GM18507 (cell line): ENCODE measurements around the gene NPDC1.
"Not testable (repeated sequence)": the region's sequence is repeated elsewhere in the genome, so short reads cannot be mapped to it uniquely, and the experiment has no call there.

Source experiments
- DNase-seq: peaks from one replicate; pipeline ENCODE4 v3.0.0; 2011; ENCODE audit warnings: low read depth; ENCODE audit not compliant: insufficient read length; ENCODE audit errors: extremely low spot score
- FAIRE-seq: peaks from 2 replicates; lab custom pipeline; 2011; peaks lifted over from hg19 to GRCh38; lab: Jason Lieb, UNC

Gene NPDC1

GRCh38 chr9:137076636-137077009 is 30.6 kb upstream of the NPDC1 start:
- no peak for DNase-seq
- FAIRE-seq, result peak; percentile 5

GRCh38 chr9:137075275-137075775 is 29.3 kb upstream of the NPDC1 start:
- DNase-seq (no peak), FAIRE-seq (no peak)

DNA sequence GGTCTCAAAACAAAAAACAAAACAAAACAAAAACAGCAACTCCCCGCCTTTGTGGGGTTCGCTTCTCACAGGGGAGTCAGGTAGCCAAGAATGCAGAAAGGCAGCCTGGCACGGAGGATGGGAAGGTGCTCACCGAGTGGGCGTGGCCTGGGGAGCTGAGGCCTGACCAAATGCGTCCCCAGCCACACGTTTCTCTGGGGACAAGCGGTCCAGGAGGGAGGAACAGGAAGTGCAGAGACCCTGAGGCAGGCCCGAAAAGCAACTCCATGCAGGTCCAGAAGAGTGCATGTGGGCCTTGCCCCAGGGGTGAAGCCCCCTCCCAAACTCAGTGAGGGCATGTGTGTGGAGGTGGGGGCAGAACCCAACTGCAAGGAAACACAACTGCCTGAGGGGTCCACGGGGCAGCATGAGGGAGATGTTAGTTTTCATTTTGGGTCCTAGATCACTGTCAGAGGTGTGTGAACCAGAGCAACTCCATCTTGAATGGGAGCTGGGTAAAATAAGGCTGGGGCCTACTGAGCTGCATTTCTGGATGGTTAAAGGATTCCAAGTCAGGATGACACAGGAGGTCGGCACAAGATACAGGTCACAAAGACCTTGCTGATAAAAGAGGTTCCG is 28.8 kb upstream of the NPDC1 start:
- DNase-seq (no peak), FAIRE-seq (peak; percentile 21)

- FAIRE-seq (no peak), DNase-seq (no peak)
Observed at GRCh38 chr9:137073992-137074399, 28.0 kb upstream of the NPDC1 start.

GRCh38 chr9:137071282-137071681 is 25.3 kb upstream of the NPDC1 start:
- no peak for FAIRE-seq
- DNase-seq, result no peak

- DNase-seq (no peak), FAIRE-seq (no peak)
Observed at GRCh38 chr9:137070906-137071275, 24.9 kb upstream of the NPDC1 start.

DNA sequence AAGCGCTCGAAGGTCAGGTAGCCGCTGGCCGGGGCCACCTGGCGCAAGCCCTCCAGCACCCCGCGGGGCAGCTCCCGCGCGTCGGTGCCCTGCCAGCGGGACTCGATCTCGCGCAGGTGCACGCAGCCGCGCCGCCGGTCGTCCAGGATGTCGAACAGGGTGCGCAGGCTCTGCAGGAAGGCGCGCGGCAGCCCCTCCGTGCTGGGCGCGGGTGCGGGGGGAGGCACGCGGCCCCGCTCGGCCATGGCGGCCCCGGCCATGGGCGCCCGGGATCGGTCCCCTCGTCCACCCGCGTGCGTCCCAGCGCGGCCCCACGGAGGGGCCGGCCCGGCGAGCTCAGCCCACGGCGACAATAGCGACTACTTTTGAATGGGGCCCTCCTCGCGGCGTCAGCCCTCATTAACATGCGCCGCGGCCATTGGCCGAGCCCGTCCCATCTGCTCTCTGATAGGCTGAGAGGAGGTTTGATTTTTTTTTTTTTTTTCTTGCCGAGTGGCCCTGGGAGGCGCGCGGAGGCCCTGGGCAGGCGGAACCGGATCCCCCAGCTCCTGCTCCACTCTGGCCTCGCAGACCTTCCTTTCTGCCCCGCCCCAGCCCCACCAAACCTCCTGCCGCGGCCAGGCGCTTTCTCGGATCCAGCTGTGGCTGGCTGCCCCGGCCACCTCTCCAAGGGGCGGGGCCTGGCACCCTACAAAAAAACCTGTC is 24.4 kb upstream of the NPDC1 start, which contains the start of gene SAPCD2:
TSS of gene SAPCD2 (minus strand) at position 357 of the 705 bp plus-strand sequence. CDS start at position 260, 97 bp downstream.
- peak; percentile 82 for DNase-seq
- FAIRE-seq, result peak; percentile 94

DNA sequence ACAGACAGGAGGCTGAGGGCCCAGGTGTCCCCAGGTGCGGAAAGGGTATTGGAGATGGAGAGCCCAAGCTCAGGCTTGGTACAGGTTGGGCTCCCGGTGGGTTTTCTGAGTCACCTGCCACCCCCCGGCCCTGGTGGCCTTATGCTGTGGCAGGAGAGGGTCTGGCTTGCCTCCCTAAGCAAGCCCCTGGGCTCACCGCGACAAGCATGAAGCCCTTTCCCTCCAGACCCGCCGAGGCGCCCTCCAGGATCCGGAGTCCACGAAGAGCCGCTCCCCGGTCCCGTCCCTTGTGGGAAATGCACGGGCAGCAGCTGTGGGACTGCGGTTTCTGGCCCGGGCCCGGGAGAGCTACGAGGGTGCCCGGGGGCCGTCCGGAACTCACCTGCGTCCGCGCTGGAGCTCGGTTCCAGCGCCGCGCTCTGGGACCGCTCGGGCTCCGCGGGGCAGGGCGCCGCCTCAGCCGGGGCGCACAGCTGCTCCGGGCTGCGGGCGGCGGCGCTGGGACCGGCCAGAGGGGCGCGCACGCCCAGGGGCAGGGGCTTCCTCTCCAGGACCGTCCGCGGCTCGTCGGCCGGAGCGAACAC is 23.6 kb upstream of the NPDC1 start:
- no peak for FAIRE-seq

GRCh38 chr9:137068539-137069507 is 22.8 kb upstream of the NPDC1 start:
- FAIRE-seq, result no peak

More for the DNA sequence above, 23.6 kb upstream of the NPDC1 start:
- DNase-seq, result no peak

DNA sequence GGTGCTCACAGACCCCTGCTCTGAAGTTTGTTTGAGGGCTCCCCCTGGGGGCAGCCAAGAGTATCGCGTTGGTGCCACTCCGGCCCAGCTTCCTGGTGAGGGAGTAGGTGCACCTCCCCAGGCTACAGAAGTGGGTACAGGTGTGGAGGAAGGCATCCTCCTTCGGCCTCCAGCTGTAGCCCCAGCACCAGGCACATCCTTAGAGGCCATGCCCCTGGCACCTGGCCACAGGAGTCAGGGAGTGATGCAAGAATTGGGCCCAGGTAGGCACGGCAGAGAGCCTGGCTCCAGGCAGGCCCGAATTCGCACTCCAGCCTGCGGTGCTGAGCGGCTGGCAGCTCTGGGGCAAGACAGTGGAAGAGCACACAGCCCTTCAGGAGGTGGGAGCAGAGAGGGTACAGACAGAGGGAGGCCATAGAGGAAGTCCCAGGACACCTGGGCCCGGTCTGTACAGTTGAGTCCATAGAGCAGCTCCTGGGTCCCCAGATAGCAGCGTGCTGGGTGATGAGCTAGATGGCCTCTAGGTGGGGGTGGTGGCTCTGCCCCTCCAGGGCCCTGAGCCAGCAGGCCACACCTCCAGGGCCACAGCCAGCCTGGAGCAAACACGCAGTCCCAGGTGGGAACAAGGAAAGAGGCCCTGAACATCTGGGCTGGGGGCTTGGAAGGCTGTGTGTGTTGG is 22.0 kb upstream of the NPDC1 start:
- FAIRE-seq (peak; percentile 92), DNase-seq (peak; percentile 77)

More at GRCh38 chr9:137068539-137069507, 22.8 kb upstream of the NPDC1 start:
- no peak for DNase-seq

DNA sequence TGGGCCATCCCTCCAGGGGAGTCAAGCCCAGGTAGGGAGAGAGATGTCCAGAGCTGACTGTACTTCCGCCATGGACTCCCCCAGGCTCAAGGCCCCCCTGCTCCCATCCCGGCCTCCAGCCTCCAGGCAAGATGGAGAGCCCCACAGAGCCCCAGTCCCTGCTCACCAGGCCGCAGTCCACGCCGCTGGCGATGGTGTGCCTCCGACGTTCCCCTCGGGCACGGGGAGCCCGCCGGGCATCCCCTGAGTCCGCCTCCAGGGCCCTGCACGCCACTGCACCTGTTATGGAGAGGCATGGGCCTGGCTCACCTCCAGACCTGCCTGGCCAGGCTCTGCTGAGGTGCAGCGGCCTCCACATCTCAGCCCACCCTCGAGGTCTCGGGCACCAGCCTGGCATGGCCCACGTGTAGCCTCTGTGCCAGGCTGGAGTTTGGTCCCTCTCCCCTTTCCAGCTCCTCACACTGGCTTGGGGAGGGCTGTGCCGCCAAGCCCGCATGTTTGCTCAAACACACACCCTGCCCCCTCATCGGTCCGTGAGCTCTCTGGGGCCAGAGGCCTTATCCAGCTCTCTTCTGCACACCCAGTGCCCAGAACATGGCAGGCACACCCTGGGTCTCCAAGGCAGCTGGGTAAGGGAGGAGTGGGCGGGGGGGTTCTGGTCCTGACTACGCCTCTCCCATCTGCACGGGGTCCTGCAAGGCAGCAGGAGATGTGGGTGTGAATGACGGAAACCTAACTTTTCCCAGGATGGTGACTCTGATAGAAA is 20.3 kb upstream of the NPDC1 start:
- DNase-seq, result no peak
- no peak for FAIRE-seq

- FAIRE-seq, result no peak
- no peak for DNase-seq
Observed at GRCh38 chr9:137065336-137065967, 19.5 kb upstream of the NPDC1 start.

GRCh38 chr9:137064880-137065164 is 18.8 kb upstream of the NPDC1 start:
- no peak for FAIRE-seq
- no peak for DNase-seq

DNA sequence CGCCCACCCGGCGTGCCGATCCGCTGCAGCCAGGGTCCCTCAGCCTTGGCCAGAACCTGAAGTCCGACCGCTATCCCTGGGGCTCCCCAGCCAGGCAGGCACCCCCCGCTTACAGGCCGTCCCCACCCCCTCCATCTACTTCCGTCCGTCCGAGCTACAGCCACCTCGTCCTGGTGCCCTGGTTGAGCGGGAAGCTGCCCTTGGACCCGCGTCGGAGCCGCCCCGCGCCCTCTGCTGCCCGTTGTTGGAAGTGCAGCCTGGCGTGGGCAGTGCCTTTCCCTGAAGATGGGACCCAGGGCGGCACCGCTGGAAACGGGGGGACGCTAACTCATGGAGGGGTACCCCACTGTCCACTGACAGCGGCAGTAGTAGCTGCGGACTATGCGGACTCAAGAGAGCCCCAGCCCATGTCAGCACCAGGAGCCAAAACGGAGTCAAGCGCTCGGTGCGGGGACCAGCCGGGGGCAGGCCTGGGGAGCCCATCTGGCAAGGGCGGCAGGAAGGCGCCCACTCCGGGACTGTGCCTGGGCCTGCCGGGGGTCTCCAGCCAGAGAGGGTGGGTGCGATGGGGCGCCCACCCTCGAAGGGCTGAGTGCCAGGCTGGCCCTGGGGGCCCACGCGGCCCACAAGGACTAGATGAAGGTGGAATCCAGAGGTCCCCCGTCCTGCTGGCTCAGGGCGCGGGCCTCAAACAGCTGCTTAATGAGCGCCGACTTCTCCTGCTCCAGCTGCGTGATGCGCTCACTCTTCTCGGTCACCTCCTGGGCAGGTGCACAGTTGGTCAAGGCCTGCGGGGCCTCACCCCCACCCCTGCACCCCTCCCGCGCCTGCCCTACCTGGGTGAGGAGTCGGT is 18.3 kb upstream of the NPDC1 start:
- FAIRE-seq (peak; percentile 70), DNase-seq (no peak)

DNA sequence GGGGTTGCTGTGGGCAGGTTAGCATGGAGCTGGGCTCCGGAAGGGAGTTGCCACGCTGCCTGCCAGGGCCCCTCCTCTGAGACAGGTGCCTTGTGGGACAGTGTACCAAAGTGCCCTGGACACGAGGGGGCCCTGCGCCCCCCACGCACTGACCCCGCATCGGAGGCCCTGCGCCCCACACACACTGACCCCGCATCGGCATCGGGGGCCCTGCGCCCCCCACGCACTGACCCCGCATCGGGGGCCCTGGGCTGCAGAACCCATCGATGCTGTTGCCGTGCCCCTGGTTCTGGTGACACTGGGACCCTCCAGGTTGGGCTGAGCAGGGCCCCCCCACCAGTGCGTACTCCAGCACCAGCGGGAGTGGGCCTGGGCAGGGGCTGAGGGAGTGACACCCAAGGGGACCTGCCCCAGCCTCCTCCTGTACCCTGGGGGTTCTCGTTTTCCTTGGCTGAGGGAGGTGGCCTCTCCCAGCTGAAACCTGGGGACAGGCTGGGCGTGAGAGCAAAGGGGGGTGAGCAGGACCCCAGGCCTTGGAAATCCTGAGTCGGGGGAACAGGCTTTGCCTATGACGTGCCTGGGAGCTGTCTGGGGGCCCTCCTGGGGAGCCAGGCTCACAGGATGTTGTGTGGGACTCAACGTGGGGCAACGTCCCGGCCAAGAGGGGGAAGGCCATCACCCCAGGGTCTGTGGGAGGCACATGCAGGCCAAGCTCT is 17.5 kb upstream of the NPDC1 start:
- FAIRE-seq (no peak), DNase-seq (no peak)

- DNase-seq, FAIRE-seq: not testable (repeated sequence)
Observed at GRCh38 chr9:137062798-137063197, 16.8 kb upstream of the NPDC1 start.

- DNase-seq (no peak), FAIRE-seq (no peak)
Observed at GRCh38 chr9:137062384-137062783, 16.4 kb upstream of the NPDC1 start.
